T-helper 1 cell treated with Interleukin-12 subunit alpha and Interleukin-12 subunit beta and Interleukin-4 antibody, amounts not matched to agents 30 μg/mL and 1 μg/mL, for 36 hours (primary cell): ENCODE data around the gene CYP2C8.
"Not testable (repeated sequence)": the region's sequence is repeated elsewhere in the genome, so short reads cannot be mapped to it uniquely, and the experiment has no call there.

ENCODE experiments used
- H3K27ac Mint-ChIP-seq: one replicate; pipeline ENCODE4 v1.8.0; 2021; ENCODE audit warnings: mild to moderate bottlenecking, mixed read lengths
- H3K27me3 Mint-ChIP-seq: one replicate; pipeline ENCODE4 v1.8.0; 2021; ENCODE audit warnings: low read depth, mixed read lengths
- H3K36me3 Mint-ChIP-seq: one replicate; pipeline ENCODE4 v1.8.0; 2021; ENCODE audit warnings: low read depth, mixed read lengths
- H3K4me1 Mint-ChIP-seq: one replicate; pipeline ENCODE4 v1.8.0; 2021; ENCODE audit warnings: low read depth, mixed read lengths
- H3K4me3 Mint-ChIP-seq: one replicate; pipeline ENCODE4 v1.8.0; 2021; ENCODE audit warnings: mild to moderate bottlenecking, moderate library complexity, mixed read lengths
- H3K9me3 Mint-ChIP-seq: one replicate; pipeline ENCODE4 v1.8.0; 2021; ENCODE audit warnings: mixed read lengths

CYP2C8 gene

DNA sequence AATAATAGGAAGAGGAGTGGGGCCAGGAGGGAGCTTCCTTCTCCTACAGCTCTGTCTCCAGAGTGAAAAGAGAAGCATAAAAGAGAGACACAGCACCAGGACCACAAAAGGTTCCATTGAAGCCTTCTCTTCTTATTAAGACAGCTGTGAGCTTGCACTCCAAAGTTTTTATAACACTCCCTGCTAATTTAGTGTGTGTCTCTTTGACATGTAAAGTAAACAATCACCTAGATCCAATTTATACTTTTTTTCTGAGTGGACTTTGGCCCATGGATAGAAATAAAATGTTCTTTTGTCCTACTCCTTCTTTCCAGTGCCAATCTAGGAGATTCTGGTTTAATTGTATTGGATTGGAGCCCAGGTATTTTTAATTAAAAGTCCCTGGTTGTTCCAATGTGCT lies at the start of gene CYP2C8:
Gene CYP2C8, minus strand, starts transcription at position 212 of the 400 bp plus-strand sequence. Its CDS starts 95 bp downstream, at position 117.
- Mint-ChIP-seq H3K27ac (no peak within 1 kb of the TSS), H3K4me1 (no peaks in the 10 kb centered on the region), H3K9me3 (no peaks in the 10 kb centered on the region), H3K27me3 (no peaks in the 10 kb centered on the region), H3K4me3 (no peak within 1 kb of the TSS), H3K36me3 (no peaks in the 10 kb centered on the region)

DNA sequence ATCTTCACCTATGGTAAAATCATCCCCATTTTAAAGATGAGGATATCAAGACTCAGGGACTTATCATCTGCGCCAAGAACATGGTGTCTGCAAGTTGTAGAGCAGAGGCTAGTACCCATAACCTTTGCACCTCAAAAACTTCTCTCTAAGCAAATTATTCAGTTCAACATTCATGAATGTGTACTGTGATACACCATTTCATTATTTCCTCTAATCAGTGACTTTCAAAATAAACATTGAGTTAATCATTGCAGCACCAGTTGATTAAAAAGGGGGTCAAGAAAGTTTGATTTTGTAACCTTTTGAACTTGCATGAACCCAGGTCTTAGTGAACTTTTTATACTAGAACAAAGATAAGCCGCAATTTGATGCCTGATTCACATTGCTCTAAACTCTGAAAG lies 47.6 kb upstream of the CYP2C8 start:
- Mint-ChIP-seq H3K27me3 (peaks cover 3% of the 10 kb centered on the region), H3K4me1 (no peaks in the 10 kb centered on the region), H3K36me3 (no peaks in the 10 kb centered on the region), H3K4me3 (no peak overlapping the region), H3K9me3 (peaks cover 4% of the 10 kb centered on the region), H3K27ac (no peak overlapping the region)

DNA sequence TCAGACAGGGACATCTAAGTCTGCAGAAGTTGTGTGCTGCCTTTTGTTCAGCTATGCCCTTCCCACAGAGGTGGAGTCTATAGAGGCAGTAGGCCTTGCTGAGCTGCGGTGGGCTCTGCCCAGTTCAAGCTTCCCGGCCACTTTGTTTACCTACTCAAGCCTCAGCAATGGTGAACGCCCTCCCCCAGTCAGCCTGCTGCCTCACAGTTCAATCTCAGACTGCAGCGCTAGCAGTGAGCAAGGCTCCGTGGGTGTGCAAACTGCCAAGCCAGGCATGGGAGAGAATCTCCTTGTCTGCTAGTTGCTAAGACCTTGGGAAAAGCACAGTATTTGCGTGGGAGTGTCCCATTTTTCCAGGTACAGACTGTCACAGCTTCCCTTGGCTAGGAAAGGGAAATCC lies 41.5 kb upstream of the CYP2C8 start:
- not testable (repeated sequence) for H3K36me3 Mint-ChIP-seq

DNA sequence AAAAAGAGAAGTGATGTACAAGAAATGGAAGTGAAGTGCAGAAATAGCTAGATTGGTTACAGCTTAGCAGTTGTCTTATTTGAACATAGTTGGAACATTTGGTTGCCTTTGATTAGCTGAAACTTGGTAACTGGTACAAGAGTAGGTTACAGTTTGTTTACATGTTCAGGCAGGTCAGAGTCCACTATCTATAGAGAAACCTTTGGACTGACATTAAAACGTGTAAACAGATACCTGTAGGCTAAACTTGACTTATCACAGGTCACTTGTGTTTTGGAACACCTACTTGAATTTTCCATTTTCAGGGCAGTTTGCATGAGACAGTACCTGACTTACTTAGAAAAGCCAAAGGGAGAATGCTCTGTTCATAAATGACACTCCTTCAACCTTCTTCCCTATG lies 28.5 kb upstream of the CYP2C8 start:
- Mint-ChIP-seq H3K4me3 (no peak overlapping the region), H3K27ac (no peak overlapping the region), H3K27me3 (no peaks in the 10 kb centered on the region), H3K9me3 (peaks cover 3% of the 10 kb centered on the region), H3K36me3 (no peaks in the 10 kb centered on the region), H3K4me1 (no peaks in the 10 kb centered on the region)

More for the DNA sequence above, 41.5 kb upstream of the CYP2C8 start:
- not testable (repeated sequence) for H3K4me3 Mint-ChIP-seq, H3K27me3 Mint-ChIP-seq, H3K27ac Mint-ChIP-seq, H3K9me3 Mint-ChIP-seq, H3K4me1 Mint-ChIP-seq

DNA sequence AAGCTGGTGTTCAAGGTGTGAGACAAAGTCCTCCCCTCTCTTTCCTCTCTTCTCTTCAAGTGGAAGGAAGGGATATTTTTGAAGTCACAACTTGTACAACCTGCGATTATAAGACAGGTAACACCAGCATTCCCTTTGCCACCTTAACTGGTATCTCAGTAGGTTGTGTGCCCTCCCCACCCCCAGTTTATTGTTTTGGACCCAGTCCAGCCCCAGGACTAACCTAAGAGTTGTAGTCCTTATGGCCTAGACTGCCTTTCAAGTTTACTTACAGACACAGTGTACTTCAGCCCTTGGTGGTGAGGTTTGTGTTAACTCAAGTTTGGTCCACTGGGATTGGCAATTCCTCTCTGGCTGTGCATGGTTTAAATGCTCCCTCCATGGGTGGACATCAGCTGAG lies 26.8 kb upstream of the CYP2C8 start:
- Mint-ChIP-seq H3K4me3 (no peak overlapping the region), H3K36me3 (no peaks in the 10 kb centered on the region), H3K27ac (no peak overlapping the region), H3K9me3 (peaks cover 5% of the 10 kb centered on the region), H3K27me3 (no peaks in the 10 kb centered on the region), H3K4me1 (no peaks in the 10 kb centered on the region)

DNA sequence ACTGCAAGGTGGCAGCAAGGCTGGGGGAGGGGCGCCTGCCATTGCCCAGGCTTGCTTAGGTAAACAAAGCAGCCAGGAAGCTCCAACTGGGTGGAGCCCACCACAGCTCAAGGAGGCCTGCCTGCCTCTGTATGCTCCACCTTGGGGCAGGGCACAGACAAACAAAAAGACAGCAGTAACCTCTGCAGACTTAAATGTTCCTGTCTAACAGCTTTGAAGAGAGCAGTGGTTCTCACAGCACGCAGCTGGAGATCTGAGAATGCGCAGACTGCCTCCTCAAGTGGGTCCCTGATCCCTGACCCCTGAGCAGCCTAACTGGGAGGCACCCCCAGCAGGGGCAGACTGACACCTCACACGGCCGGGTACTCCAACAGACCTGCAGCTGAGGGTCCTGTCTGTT lies 10.3 kb upstream of the CYP2C8 start:
- H3K9me3 Mint-ChIP-seq, H3K4me1 Mint-ChIP-seq, H3K4me3 Mint-ChIP-seq, H3K27me3 Mint-ChIP-seq, H3K27ac Mint-ChIP-seq, H3K36me3 Mint-ChIP-seq: not testable (repeated sequence)

DNA sequence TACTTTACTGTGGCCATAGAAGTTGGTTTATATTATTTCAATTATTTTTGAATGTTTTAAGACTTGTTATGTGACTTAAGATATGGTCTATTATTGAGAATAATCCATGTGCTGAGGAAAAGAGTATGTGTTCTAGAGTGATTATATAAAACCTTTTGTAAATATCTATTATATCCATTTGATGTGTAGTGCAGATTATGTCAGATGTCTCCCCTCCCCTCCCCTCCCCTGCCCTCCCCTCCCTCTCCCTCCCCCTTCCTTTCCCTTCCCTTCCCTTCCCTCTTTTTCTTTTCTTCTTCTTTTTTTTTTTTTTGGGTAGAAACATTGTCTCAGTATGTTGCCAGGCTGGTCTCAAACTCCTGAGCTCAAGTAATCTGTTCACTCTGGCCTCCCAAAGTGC lies 8.3 kb upstream of the CYP2C8 start:
- H3K4me3 Mint-ChIP-seq = no peak overlapping the region
- peaks cover 3% of the 10 kb centered on the region for H3K9me3 Mint-ChIP-seq
- H3K27me3 Mint-ChIP-seq = no peaks in the 10 kb centered on the region
- H3K4me1 Mint-ChIP-seq = no peaks in the 10 kb centered on the region
- H3K27ac Mint-ChIP-seq = no peak overlapping the region
- H3K36me3 Mint-ChIP-seq = no peaks in the 10 kb centered on the region

DNA sequence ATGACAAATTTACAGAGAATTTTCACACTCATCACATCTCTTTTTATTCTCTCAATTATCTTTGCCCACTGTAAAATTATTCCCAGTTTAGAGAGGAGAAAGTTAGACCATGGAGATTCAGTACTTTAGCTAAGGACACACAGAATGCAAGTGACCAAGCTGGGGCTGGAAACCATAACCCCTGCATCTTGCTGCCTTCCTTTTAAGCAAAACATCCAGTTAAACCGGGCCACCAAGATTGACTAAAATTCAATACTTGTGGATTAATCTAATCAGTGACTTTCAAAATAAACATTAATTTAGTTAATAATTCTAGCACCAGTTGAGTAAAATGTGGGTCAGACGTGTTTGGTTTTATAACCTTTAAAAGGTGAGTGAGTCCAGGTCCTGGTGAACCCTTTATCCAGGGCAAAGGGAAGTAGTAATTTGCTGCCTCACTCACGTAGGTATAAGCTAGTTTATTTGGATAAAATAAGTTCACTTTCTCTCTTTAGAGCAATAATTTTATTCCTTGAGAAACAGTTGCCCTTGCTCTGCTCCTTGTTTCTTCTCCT lies 1.9 kb upstream of the CYP2C8 start:
- Mint-ChIP-seq H3K36me3 (no peaks in the 10 kb centered on the region), H3K9me3 (no peaks in the 10 kb centered on the region), H3K27me3 (no peaks in the 10 kb centered on the region), H3K27ac (no peak overlapping the region), H3K4me3 (no peak overlapping the region), H3K4me1 (no peaks in the 10 kb centered on the region)

DNA sequence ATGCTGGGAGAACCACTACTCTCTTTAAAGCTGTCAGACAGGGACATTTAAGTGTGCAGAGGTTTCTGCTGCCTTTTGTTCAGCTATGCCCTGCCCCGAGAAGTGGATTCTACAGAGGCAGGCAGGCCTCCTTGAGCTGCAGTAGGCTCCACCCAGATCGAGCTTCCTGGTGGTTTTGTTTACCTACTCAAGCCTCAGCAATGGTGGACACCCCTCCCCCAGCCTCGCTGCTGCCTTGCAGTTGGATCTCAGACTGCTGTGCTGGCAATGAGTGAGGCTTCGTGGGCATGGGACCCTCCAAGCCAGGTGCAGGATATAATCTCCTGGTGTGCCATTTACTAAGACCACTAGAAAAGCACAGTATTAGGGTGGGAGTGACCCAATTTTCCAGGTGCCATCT lies 5.2 kb downstream of the CYP2C8 start:
- H3K36me3 Mint-ChIP-seq = not testable (repeated sequence)

DNA sequence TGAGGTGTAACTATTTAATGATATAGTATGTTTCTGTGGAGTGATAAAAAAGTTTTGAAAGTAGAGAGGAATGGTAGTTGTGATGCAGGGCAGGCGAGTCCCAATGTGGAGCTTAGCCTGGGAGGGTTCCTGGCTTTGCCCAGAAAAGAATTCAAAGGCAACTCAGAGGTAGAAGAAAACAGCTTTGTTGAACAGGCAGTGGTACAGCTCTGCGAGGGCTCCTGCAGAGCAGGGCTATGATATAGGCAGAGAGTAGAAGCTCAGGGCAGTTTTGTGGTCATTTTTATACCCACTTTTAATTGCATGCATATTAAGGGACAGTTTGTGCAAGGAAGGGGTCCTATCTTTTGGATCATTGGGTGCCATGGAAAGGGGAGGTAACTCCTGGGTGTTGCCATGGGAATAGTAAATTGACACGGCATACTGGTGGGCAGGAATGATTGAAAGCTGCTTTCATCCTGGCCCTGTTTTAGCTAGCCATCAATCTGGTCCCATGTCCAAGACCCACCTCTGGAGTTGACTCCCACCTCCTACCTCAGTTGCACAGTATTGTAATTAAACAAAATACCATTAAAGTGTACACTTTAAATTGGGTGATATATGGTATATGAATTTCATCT lies 12.4 kb downstream of the CYP2C8 start:
- H3K27ac Mint-ChIP-seq = no peak overlapping the region
- H3K4me3 Mint-ChIP-seq = no peak overlapping the region
- no peaks in the 10 kb centered on the region for H3K4me1 Mint-ChIP-seq
- H3K9me3 Mint-ChIP-seq = peaks cover 5% of the 10 kb centered on the region
- H3K27me3 Mint-ChIP-seq = no peaks in the 10 kb centered on the region
- H3K36me3 Mint-ChIP-seq = no peaks in the 10 kb centered on the region

More for the DNA sequence above, 5.2 kb downstream of the CYP2C8 start:
- not testable (repeated sequence) for H3K4me3 Mint-ChIP-seq, H3K27ac Mint-ChIP-seq, H3K4me1 Mint-ChIP-seq, H3K27me3 Mint-ChIP-seq, H3K9me3 Mint-ChIP-seq

DNA sequence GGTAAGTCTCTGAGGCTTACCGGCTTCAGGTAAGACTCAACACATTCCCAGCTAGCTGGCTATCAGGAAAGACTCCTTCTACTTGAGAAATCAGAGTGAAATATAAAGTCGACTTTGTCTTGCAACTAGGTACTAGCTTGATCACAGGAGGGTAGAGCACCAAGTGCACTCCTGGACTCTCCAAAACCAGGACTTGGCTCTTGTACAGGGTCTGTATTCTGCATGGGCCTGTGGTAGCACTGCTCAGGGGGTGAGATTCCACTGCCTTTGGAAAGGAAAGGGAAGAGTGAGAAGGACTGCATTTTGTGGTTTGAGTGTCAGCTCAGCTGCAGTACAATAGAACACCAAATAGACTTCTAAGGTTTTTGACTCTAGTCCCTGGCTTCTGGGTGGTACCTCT lies 19.4 kb downstream of the CYP2C8 start:
- no peaks in the 10 kb centered on the region for H3K27me3 Mint-ChIP-seq
- no peaks in the 10 kb centered on the region for H3K9me3 Mint-ChIP-seq
- H3K4me3 Mint-ChIP-seq = no peak overlapping the region
- H3K36me3 Mint-ChIP-seq = no peaks in the 10 kb centered on the region
- no peak overlapping the region for H3K27ac Mint-ChIP-seq
- no peaks in the 10 kb centered on the region for H3K4me1 Mint-ChIP-seq

DNA sequence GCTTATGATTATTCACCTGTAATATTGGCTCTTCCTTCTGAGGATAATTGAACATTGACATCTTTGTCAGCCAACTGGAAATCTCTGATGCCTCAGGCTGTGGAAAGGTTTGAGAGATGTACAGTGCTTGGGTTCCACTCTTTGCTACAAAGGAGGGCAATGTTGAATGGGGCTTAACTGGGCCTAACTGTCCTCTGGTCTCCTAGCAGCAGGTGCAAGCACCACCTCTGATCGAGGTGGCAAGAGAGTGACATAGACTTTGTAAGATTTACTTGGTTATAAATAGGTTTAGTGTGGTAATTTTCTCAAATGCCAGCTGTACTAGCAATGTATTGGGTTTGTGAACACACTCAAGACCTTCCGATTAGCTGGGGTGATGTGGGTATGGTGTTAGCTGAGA lies 21.1 kb downstream of the CYP2C8 start:
- no peaks in the 10 kb centered on the region for H3K4me1 Mint-ChIP-seq
- H3K36me3 Mint-ChIP-seq = no peaks in the 10 kb centered on the region
- H3K27me3 Mint-ChIP-seq = no peaks in the 10 kb centered on the region
- H3K4me3 Mint-ChIP-seq = no peak overlapping the region
- no peak overlapping the region for H3K27ac Mint-ChIP-seq
- H3K9me3 Mint-ChIP-seq = no peaks in the 10 kb centered on the region

DNA sequence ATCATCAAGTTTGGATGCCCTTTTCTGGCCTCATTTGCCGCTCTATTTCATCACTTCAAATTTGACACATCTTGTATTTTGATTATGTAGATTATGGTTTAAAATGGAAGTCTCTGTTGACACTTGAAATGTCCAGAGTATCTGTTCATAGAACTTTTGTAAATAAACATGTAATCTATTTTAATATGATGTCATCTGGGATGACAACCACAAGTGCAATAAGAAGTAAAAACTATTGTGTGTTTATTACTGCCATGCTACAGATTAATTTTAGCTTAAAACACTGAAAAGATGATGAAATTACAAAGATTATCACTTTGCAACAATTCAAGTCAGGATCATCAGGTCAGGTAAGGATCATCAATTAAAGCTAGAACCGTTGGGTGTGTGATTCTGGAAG lies 30.0 kb downstream of the CYP2C8 start:
- H3K27ac Mint-ChIP-seq = no peak overlapping the region
- H3K4me1 Mint-ChIP-seq = no peaks in the 10 kb centered on the region
- H3K27me3 Mint-ChIP-seq = no peaks in the 10 kb centered on the region
- H3K36me3 Mint-ChIP-seq = no peaks in the 10 kb centered on the region
- H3K4me3 Mint-ChIP-seq = no peak overlapping the region
- H3K9me3 Mint-ChIP-seq = no peaks in the 10 kb centered on the region

DNA sequence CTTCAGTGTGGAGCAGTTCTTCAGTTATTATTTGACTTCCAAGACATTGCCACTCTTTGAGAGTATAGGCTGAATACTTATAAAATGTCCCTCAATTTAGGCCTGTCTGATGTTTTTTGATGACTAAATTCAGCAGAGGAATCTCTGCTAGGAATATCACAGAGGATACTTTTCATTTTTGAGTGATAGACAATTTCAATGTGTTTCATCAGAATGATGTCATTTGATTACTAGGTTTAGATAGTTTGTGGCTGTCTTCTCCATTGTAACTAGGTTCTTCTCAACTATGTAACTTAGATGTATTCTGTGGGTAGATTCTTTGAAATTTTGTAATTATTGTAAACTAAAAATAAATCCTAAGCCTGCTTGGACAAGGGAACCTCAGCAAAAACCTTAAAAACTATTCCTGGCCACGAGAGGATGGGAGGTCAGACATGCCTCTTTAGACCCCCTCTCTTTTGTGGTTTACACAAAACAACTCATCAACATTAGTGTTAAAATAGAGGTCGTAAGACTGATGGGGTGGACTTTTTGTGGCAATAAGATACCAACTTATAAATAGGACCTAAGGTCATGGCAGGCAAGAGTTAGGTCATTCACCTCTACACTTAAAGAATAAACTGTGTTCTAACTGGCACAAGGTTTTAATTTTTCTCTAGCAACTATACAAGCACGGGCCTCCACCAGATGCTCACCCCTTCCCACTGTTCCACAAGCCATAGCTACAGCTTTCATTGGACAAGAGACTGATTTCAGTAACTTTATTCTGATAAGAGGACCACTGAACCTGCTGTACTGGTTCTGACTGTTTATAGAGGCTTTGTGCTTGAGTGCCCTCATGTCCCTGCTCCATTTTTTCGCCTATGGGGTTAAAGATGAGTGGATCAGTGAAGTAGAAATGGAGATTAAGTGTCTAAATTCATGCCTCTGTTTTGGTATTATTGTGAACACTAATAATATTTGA lies 33.7 kb downstream of the CYP2C8 start:
- H3K36me3 Mint-ChIP-seq = no peaks in the 10 kb centered on the region
- H3K4me1 Mint-ChIP-seq = no peaks in the 10 kb centered on the region
- H3K27ac Mint-ChIP-seq = no peak overlapping the region
- H3K4me3 Mint-ChIP-seq = no peak overlapping the region
- H3K9me3 Mint-ChIP-seq = no peaks in the 10 kb centered on the region
- H3K27me3 Mint-ChIP-seq = no peaks in the 10 kb centered on the region

DNA sequence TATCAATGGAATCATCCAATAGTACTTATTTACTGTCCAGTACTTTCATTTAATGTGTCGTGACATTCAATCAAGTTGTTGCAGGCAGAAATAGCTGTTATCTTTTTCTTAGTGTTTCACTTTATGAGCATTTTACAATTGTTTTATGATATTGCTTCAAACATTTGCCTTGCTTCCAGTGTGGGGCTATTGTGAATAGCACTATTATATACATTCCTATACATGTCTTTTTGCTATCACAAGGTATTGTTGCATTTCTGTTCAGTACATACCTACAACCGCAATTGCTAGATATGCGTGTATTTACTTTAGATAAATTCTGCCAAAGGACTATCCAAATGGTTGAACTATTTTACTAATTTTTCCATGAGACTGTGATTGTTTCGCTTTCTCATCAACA lies 34.9 kb downstream of the CYP2C8 start:
- no peak overlapping the region for H3K4me3 Mint-ChIP-seq
- no peaks in the 10 kb centered on the region for H3K4me1 Mint-ChIP-seq
- H3K9me3 Mint-ChIP-seq = no peaks in the 10 kb centered on the region

More for the DNA sequence above, 34.9 kb downstream of the CYP2C8 start:
- H3K27me3 Mint-ChIP-seq = no peaks in the 10 kb centered on the region
- H3K36me3 Mint-ChIP-seq = no peaks in the 10 kb centered on the region
- no peak overlapping the region for H3K27ac Mint-ChIP-seq
